Measurements from ENCODE around the gene ARSB.

DNA sequence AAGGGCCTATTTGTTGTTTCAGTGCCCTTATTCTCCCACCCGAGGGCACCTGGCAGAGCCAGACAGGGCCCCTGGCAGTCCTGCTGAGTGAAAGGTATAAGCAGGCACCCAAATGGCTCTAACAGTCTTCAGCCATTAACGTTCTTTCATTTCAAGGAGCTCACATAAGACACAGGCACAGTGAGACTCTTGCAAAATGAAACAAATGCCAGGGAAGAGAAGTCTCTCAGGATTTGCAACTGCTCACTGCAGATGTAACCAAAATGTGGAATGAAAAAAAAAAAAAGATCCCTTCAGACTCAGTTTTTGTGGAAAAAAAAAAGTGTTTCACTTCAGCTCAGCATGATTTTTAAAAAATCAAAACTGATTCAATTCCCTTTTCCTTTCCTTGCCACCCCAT, 181.2 kb downstream of the ARSB start:
- TF ChIP-seq POLR2AphosphoS5 (IDR thresholded peaks at IDR 0.05; ENCODE audit: low read depth, low read length) (no peak), SIN3A (IDR thresholded peaks at IDR 0.05; ENCODE audit: borderline replicate concordance, insufficient read depth, low read length) (no peak), TAF1 (IDR thresholded peaks at IDR 0.05; ENCODE audit: borderline replicate concordance, insufficient read depth, low read length) (no peak)
- TF ChIP-seq, protein P1, sequence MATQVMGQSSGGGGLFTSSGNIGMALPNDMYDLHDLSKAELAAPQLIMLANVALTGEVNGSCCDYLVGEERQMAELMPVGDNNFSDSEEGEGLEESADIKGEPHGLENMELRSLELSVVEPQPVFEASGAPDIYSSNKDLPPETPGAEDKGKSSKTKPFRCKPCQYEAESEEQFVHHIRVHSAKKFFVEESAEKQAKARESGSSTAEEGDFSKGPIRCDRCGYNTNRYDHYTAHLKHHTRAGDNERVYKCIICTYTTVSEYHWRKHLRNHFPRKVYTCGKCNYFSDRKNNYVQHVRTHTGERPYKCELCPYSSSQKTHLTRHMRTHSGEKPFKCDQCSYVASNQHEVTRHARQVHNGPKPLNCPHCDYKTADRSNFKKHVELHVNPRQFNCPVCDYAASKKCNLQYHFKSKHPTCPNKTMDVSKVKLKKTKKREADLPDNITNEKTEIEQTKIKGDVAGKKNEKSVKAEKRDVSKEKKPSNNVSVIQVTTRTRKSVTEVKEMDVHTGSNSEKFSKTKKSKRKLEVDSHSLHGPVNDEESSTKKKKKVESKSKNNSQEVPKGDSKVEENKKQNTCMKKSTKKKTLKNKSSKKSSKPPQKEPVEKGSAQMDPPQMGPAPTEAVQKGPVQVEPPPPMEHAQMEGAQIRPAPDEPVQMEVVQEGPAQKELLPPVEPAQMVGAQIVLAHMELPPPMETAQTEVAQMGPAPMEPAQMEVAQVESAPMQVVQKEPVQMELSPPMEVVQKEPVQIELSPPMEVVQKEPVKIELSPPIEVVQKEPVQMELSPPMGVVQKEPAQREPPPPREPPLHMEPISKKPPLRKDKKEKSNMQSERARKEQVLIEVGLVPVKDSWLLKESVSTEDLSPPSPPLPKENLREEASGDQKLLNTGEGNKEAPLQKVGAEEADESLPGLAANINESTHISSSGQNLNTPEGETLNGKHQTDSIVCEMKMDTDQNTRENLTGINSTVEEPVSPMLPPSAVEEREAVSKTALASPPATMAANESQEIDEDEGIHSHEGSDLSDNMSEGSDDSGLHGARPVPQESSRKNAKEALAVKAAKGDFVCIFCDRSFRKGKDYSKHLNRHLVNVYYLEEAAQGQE (IDR thresholded peaks at IDR 0.05; ENCODE audit: insufficient read depth in 1 of 2, low read depth in 2 of 2, low read length in 2 of 2) = no peak

All from PFSK-1 (cell line).